DND-41 (cell line): Measurements from ENCODE around the gene SRP19.

ENCODE experiments used
- CTCF ChIP-seq: IDR thresholded peaks from 2 replicates; pipeline ENCODE4 v1.5.1; 2012; ENCODE audit warnings: borderline replicate concordance, low read length, moderate library complexity, mild to moderate bottlenecking; ENCODE audit not compliant: poor library complexity, severe bottlenecking; ENCODE audit errors: extremely low read depth
- EZH2 ChIP-seq: IDR thresholded peaks from 3 replicates; pipeline ENCODE4 v1.6.1; 2012; ENCODE audit warnings: borderline replicate concordance, low read depth, mild to moderate bottlenecking, moderate library complexity, low read length, inconsistent platforms; ENCODE audit not compliant: severe bottlenecking

- TF ChIP-seq CTCF (no peak), EZH2 (no peak)
Measured at GRCh38 chr5:112880219-112880964, 19.3 kb downstream of the SRP19 start.
